GM21423 (cell line): ENCODE data around the gene SLC6A2.
A peak's percentile ranks its signal among the peaks of the same experiment; 100 is the strongest.
"Not testable (repeated sequence)": the region's sequence is repeated elsewhere in the genome, so short reads cannot be mapped to it uniquely, and the experiment has no call there.

Source experiments
- ATAC-seq: cut with Tn5 transposase; IDR thresholded peaks from one replicate; pipeline ENCODE4 v1.9.1; 2021; ENCODE audit warnings: mild to moderate bottlenecking, moderate library complexity; ENCODE audit not compliant: unreplicated experiment

Gene SLC6A2

GRCh38 chr16:55709801-55710200 is 54.0 kb downstream of the SLC6A2 start:
- ATAC-seq, result no peak

DNA sequence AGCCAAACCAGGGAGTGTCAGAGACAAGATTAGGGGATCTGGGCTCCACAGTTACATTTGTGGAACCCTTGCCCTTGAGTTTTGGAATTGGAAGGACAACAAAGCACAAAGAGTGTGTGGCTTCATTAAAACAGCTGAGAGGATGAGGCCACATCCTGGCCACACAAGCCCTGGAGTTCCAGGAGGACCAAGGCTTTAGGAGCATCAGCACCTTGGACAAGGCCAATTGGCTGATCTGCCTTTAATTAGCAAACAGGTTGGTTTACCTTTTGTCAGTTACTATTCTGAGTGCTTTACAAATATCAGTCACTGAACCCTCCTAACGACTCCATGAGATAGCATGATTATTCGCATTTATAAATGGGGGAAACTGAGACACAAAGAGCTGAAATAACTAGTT is 54.7 kb downstream of the SLC6A2 start:
- no peak for ATAC-seq

- ATAC-seq, result peak; percentile 71
Observed at GRCh38 chr16:55711959-55712876, 56.4 kb downstream of the SLC6A2 start.

DNA sequence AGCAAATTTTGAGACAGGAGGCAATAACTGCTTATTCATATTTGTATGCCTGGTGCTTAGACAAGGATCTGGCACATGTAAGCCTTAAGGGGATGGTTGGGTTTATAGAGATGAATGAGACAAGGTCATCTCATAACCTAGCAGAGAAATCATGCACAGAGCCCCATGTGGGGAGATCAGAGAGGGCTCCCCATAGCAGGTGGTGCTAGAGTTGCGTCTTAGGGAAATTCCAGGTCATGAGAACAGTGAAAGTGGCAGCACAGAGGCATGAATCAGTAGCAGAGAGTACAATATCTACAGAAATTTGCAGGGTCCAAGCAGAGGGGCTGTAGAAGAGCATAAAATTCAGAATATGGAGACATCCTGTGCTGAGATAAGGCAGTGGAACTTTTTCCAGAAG is 57.3 kb downstream of the SLC6A2 start:
- no peak for ATAC-seq

GRCh38 chr16:55717326-55717725 is 61.5 kb downstream of the SLC6A2 start:
- ATAC-seq, result no peak

DNA sequence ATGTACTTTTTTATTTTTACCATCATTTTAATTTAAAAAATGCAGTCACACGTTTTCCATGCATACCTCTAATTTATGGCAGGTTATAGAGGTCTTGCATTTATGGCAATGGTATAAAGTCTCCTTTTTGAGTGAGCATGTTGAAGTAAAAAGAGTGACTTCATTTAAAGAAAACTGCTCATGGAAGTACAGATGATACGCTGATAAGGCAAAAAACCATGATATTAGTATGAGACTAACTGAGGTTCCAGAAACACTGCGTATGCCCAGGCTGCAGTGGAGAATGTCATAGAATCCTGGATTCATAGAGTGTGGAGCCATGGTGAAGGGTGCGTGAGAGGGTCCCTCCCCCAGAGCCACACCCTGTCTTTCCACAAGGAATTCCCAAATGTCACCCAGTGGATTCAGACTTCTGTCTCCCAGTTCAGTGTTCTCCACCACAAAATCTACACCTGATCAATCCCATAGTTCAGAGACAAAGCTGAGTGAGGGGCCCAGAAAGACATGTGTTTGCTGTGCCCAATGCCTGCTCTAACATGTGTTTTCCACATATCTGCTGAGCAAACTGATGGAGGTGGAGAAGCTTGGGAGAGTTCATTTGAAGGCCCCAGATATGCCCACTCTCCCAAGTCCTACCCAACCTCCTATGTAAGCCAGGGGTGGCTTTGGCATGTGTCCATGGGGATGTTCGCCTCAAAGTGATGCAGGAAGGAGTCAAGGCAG is 69.4 kb downstream of the SLC6A2 start:
- no peak for ATAC-seq

GRCh38 chr16:55728797-55729196 is 73.0 kb downstream of the SLC6A2 start:
- no peak for ATAC-seq

DNA sequence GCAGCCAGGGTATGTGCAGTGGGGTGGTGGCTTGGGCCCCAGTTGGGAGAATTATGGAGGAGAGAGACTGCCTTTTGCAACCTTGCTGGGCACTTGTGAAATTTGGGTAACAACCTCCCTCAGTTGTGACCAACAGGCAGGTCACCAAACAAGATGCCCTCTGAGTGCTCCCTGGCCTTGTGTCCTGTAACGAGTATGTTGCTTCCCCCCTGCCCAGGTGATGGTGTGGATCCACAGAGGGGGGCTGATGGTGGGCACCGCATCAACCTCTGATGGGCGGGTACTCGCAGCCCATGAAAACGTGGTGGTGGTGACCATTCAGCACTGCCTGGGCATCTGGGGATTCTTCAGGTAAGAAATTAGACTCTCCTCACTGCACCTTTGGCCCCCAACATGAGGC is 74.3 kb downstream of the SLC6A2 start:
- no peak for ATAC-seq

- ATAC-seq, result no peak
Observed at GRCh38 chr16:55732496-55732895, 76.7 kb downstream of the SLC6A2 start.

DNA sequence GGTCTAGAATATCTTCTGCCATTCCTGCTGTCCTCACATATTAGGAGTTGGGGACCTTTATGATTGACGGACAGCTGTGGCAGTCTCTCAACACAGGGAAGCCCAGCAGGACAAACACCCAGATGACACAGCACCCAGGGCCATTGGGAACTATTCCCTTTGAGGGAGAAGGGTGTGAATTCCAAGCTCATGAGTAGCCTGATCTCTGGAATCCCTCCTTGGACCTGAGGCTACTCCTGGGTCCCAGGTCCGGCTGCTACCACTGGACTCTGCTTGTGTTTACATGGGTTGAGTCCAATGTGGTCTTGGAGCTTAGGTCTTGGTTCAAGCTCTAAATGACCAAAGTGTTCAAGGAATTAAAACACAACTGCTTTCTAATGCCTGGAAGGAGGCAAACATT is 78.9 kb downstream of the SLC6A2 start:
- no peak for ATAC-seq

DNA sequence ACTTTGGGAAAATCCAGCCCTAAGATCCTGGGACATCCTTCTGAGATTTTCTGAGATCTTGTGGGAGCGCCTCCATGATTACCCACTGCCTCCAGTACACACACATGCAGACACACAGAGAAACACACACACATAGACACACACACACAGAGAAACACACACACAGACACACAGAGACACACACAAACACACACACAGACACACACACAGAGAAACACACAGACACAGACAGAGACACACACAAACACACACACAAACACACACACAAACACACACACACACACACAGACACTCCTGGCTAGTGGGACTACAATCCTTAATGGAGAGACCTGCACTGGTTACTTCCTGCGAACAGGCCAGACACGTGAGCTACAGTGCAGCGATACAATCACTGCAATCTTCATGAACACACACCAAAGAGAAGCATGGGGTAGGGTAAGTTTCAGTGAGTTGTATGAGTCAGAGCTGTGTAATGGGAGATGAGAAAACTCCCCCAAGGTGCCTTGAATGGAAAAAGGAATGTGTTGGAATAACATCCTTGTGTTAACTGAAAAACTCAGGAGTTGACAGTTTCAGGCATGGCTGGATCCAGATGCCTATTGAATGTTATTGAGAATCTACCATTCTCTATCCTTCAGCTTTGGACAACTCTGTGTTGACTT is 79.5 kb downstream of the SLC6A2 start:
- no peak for ATAC-seq

DNA sequence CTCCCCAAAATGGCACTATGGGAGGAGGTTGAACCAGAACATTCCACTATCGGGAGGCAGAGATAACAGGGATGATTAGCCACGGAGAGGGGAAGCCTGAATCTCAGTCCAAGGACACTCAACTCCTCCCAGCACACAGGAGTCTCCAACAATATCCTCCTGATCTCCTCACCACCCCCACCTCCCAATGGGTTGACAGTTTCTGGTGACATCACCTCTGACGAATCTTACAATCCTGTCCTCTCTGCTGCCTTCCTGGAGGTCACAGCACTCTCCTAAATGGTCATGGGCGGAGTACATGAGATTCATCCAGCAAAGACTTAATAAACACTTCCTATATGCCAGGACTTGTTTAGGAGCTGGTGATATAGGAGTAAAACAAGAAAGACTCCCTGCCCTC is 80.9 kb downstream of the SLC6A2 start:
- no peak for ATAC-seq

DNA sequence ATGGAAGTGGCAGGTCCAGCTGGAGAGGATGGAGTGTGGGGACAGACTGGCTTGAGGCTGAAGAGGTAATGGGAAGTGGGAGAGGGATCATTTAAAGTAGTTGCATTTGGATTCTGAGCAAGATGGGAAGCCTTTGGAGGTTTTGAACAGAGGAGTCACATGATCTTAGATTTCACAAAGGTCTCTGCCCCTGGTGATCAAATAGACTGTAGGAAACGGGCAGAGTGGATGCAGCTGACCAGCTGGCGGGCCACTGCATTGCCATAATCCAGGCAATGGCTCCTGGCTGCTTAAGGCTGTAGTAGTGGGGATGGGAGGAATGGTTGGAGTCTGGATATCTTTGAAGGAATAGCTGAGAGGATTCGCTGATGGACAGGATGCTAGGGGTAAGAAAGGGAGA is 81.5 kb downstream of the SLC6A2 start:
- no peak for ATAC-seq

GRCh38 chr16:55737966-55738365 is 82.2 kb downstream of the SLC6A2 start:
- no peak for ATAC-seq

DNA sequence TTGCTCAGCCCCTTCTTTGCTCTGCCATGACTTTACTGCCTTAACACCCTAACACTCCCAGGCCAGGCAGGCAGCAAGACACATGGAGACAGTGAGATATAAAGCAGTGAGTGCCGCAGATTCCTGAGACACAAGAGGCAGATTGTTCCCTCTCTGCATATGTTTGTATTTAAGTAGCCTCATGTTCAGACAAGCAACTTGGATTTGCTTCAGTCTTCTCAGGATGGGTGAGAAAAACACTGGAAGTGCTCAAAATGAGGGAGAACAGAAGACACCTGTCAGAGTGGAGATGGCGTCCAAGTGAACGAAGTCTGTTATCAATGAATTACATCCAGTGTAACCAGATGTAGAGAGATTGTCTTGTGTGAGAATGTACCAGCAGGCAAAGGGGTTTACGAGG is 90.3 kb downstream of the SLC6A2 start:
- ATAC-seq, result no peak

GRCh38 chr16:55747785-55748184 is 92.0 kb downstream of the SLC6A2 start:
- ATAC-seq, result no peak

DNA sequence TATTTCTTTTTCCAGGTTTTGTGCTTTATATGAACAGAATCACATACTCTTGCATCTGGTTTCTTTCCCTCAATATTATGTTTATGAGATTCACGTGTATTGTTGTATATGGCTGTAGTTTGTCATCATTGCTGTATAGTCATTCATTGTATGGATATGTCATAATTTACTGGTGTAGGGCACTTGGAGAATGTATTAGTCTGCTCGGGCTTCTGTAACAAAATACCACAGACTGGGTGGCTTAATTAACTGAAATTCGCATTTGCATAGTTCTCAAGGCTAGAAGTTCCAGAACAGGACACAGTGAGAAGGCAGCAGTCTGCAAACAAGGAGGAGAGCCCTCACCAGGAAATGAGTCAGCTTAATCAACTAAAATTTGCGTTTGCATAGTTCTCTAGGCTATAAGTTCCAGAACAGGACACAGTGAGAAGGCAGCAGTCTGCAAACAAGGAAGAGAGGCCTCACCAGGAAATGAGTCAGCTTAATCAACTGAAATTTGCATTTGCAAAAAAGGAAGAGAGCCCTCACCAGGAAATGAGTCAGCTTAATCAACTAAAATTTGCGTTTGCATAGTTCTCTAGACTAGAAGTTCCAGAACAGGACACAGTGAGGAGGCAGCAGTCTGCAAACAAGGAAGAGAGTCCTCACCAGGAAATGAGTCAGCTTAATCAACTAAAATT is 96.8 kb downstream of the SLC6A2 start:
- ATAC-seq, result not testable (repeated sequence)

DNA sequence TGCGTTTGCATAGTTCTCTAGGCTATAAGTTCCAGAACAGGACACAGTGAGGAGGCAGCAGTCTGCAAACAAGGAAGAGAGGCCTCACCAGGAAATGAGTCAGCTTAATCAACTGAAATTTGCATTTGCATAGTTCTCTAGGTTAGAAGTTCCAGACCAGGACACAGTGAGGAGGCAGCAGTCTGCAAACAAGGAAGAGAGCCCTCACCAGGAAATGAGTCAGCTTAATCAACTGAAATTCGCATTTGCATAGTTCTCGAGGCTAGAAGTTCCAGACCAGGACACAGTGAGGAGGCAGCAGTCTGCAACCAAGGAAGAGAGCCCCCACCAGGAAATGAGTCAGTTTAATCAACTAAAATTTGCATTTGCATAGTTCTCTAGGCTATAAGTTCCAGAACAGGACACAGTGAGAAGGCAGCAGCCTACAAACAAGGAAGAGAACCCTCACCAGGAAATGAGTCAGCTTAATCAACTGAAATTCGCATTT is 97.4 kb downstream of the SLC6A2 start:
- ATAC-seq, result not testable (repeated sequence)
